NCI-H2029 treated with DMSO at 0.1 percent for 48 hours (cell line): Measurements from ENCODE around the gene HS3ST6.
A peak's percentile ranks its signal among the peaks of the same experiment; 100 is the strongest.
"Not testable (repeated sequence)": the region's sequence is repeated elsewhere in the genome, so short reads cannot be mapped to it uniquely, and the experiment has no call there.

Experiments used
- DNase-seq: peaks from one replicate; lab custom pipeline; 2025; lab: John Stamatoyannopoulos, UW

HS3ST6 gene

DNA sequence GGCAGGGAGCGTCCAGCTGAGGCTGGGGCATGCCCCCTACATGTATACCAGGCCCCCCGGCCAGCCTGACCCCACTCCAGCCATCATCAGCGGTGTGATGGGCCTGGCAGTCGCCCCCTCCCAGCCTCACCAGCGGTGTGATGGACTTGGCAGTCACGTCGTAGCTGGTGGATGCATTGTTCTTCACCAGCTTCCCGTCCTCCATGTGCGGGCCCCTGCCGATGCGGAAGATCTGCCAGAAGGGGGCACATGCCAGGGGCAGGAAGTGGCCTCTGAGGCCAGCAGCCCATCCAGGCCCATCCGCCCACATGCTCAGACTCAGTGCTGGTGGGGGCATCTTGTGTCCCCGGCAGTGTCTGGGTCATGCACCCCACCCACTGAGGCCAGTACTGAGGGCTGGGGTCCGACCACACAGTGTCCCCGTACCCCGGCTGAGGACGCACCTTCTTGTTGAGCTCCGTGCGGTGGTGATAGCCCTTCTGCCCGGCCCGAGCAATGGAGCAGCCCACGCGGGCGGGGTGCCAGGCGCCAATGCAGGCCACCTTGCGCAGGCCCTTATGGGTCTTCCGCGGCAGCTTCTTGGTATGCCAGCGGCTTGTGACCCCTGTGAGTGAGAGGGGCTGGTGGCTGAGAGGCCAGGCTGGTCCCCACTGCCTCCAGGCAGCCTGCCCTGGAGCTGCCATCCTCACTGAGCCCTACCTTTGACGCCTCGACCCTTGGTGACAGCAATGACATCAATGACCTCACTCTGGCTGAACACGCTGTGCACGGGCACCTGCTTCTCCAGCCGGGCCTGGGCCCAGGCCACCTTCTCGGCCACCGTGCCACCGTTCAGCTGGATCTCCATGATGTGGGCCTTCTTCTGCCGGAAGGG is 28.5 kb upstream of the HS3ST6 start:
- no peak for DNase-seq

DNA sequence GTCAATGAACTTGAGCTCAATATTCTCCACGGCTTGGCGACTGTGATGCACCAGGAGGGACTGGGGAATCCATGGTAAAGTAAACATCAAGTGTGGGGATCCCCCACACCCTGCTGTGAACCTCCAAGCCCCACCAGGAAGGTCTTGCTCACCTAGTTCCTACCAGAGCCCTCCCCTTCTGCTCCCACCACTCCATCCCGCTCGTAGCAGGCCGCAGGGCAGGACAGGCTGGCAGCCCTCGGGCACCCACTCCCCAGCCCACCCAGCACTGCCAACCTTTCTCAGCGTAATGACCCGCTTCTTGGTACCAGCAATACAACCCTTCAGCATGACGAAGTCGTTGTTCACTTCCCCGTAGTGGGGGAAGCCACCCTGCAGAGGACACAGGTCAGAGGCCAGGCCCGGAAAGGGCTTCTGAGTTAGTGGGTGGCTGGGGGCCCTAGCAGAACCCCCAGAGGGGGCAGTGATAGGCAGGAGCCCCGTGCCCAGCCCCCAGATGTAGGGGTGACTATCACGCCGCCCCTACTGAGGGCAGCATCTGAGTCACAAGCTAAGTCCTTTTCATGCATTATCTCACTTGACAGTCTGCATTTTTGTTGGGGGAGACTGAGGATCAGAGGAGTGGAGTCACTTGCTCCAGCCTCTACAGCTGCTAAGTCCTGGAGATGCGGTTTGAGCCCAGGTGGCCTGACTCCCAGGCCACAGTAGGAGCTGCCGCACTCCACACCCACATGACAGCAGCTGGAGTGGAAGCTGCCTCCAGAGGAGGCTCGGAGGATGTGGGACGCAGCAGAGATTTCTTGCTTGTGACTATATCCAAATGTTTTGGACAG is 27.6 kb upstream of the HS3ST6 start:
- no peak for DNase-seq

GRCh38 chr16:1944612-1945199 is 26.5 kb upstream of the HS3ST6 start:
- no peak for DNase-seq

GRCh38 chr16:1942810-1943726 is 24.9 kb upstream of the HS3ST6 start, which contains the start of gene MSRB1:
Gene MSRB1 (minus strand): TSS chr16:1943199. CDS start chr16:1943156, 43 bp downstream.
- DNase-seq: peak; percentile 90

GRCh38 chr16:1942047-1942809 is 24.0 kb upstream of the HS3ST6 start:
- DNase-seq: no peak

GRCh38 chr16:1941162-1942046 is 23.2 kb upstream of the HS3ST6 start:
- no peak for DNase-seq

- DNase-seq: no peak
These were observed 22.3 kb upstream of the HS3ST6 start for GRCh38 chr16:1940273-1941161.

DNA sequence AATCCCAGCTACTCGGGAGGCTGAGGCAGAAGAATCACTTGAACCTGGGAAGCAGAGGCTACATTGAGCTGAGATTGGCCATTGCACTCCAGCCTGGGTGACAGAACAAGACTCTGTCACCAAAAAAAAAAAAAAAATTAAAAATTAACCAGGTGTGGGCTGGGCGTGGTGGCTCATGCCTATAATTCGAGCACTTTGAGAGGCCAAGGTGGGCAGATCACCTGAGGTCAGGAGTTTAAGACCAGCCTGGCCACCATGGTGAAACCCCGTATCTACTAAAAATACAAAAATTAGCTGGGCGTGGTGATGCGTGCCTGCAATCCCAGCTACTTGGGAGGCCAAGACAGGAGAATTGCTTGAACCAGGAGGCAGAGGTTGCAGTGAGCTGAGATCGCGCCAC is 21.6 kb upstream of the HS3ST6 start:
- DNase-seq: not testable (repeated sequence)

- DNase-seq: no peak
These were observed 20.7 kb upstream of the HS3ST6 start for GRCh38 chr16:1938910-1939309.

GRCh38 chr16:1938316-1938715 is 20.1 kb upstream of the HS3ST6 start:
- no peak for DNase-seq

DNA sequence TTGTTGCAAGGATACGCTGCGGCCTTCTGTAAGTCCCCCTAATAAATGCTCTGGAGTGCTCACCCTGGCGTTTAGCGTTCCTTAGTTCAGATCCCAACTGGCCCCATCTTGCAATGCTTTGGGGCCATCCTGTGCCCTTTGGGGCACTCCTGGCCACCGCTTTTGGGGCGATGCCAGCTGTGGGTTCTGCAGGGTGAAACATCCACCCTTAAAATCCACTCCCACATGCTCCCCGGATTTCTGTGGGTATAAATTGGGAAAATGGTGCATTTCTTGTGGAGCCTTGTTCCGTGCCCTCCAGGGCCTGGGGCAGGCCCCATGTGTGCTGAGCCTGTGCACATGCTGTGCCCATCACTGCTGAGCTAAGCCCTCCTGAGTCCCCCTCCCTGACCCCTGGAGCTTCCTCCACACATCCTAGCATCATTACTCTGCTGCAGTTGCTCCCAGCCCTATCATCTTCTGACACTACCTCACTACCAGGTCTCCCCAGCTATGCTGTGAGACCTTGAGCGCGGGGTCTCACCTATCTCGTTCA is 18.8 kb upstream of the HS3ST6 start:
- no peak for DNase-seq

GRCh38 chr16:1933097-1933661 is 15.0 kb upstream of the HS3ST6 start:
- DNase-seq: no peak

DNA sequence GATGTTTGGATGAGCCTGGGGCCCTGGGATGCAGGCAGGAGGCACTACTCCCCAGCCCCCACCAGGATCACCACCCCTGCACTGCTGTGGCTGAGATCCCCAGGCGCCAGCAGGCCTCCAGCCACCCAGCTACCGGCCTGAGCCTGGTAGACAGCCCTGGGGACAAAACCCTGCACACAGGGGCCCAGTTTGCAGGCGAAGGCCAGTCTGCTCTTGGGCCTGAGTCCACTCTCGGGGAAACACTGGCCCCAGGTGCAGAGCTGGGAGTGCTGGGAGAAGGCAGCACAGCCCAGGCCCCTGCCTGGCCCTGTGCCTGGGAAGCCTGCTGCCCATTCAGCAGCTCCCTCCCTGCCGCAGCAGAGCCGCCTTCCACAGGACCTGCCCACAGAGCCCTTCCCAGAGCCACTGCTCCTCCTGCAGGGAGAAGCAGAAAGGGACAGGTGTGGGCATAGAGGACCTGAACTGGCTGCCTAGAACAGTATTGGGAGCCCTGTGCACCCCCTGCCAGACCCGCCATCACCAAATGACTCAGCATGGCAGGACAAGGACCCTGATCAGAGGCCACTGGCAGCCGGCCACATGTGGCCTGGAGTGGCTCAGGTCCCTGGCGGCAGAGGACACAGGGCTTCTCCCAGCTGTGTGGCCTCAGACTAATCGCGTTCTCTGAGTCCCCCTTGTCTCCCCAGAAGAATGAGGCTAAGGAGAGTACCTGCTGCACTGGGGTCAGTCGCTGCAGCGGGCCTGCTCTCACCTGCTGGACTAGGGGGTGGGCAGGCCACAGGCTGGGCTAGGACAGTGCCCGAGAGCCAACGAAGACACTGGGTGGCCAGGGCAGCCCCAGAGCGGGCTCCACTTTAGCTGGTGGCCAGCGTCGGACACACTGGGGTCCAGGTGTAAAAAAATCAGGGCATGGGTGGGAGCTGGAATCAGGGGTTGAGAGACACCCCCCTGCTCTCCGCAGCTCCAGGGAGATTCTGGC is 14.1 kb upstream of the HS3ST6 start:
- DNase-seq: peak; percentile 10

- no peak for DNase-seq
These were observed 12.1 kb upstream of the HS3ST6 start for GRCh38 chr16:1930338-1930720.

GRCh38 chr16:1929578-1930337 is 11.5 kb upstream of the HS3ST6 start:
- peak; percentile 40 for DNase-seq

DNA sequence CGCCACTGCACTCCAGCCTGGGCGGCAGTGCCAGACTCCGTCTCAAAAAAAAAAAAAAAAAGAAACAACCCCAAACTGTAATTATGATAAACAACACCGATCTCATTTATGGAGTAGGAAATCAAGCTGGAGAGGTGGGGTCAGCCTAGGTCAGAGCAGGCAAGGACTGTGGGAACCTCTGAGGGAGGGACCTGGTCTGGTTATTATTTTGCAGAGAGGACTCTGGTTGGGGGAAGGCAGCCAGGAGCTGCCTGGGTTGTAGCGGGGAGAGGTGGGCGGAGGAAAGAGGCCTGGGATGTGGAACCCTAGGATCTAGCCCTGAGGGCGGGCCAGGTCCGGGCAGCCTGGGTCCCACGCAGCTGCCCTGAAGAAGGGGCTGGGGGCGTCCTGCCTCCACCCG is 10.9 kb upstream of the HS3ST6 start:
- DNase-seq: no peak
